Stimulated activated CD8-positive, alpha-beta memory T cell treated with anti-CD3 and anti-CD28 coated beads, Interleukin-2, amount 100 ng/mL, for 48 hours (primary cell): ENCODE data around the gene PCYOX1L.

Source experiments
- DNase-seq, 2 donors: peaks; one replicate each; pipeline ENCODE4 v3.0.0-alpha.2; 2020; ENCODE audit warnings: low read depth in 2 of 2

The PCYOX1L gene

GRCh38 chr5:149367249-149367971 lies 9.6 kb downstream of the PCYOX1L start:
- peak; percentile 22 to 33 for DNase-seq

- no peak for DNase-seq
Measured at GRCh38 chr5:149367972-149368645, 10.3 kb downstream of the PCYOX1L start.

- no peak for DNase-seq
Measured at GRCh38 chr5:149370878-149371277, 13.0 kb downstream of the PCYOX1L start.

GRCh38 chr5:149371296-149371962 lies 13.6 kb downstream of the PCYOX1L start:
- peak; percentile 39 to 45 for DNase-seq

- no peak for DNase-seq
Measured at GRCh38 chr5:149372076-149372795, 14.4 kb downstream of the PCYOX1L start.

- DNase-seq: no peak
Measured at GRCh38 chr5:149372932-149373331, 15.1 kb downstream of the PCYOX1L start.

GRCh38 chr5:149374303-149374702 lies 16.5 kb downstream of the PCYOX1L start:
- DNase-seq: no peak

- DNase-seq: no peak
Measured at GRCh38 chr5:149374801-149375200, 17.0 kb downstream of the PCYOX1L start.

- no peak for DNase-seq
Measured at GRCh38 chr5:149375434-149375833, 17.6 kb downstream of the PCYOX1L start.

- no peak for DNase-seq
Measured at GRCh38 chr5:149376104-149376503, 18.3 kb downstream of the PCYOX1L start.

GRCh38 chr5:149376711-149377447 lies 19.0 kb downstream of the PCYOX1L start:
- DNase-seq: no peak

GRCh38 chr5:149378241-149378820 lies 20.5 kb downstream of the PCYOX1L start:
- no peak for DNase-seq

- no peak for DNase-seq
Measured at GRCh38 chr5:149379177-149379761, 21.4 kb downstream of the PCYOX1L start, which contains the start of gene IL17B. Gene IL17B (minus strand): TSS chr5:149379292. CDS start chr5:149379225, 67 bp downstream.

- no peak for DNase-seq
Measured at GRCh38 chr5:149379818-149380374, 22.1 kb downstream of the PCYOX1L start.

GRCh38 chr5:149380466-149381121 lies 22.7 kb downstream of the PCYOX1L start:
- no peak for DNase-seq

GRCh38 chr5:149381261-149381985 lies 23.6 kb downstream of the PCYOX1L start:
- DNase-seq: no peak

- peak; percentile 58 to 65 for DNase-seq
Measured at GRCh38 chr5:149381986-149382338, 24.1 kb downstream of the PCYOX1L start.

- no peak for DNase-seq
Measured at GRCh38 chr5:149382517-149383220, 24.8 kb downstream of the PCYOX1L start.
